Endothelial cell of umbilical vein (primary cell): ENCODE results near the gene RABEPK. TPM values are rescaled to one million over a fixed set of nuclear protein-coding genes. Genes with fewer than 3 reads are reported as not detected.
"Not testable (repeated sequence)": the region's sequence is repeated elsewhere in the genome, so short reads cannot be mapped to it uniquely, and the experiment has no call there.

Source experiments
- BruUV-seq: library from RNA; stranded (reverse); fragments of 400-500 nt; replicated peaks from 2 replicates; lab custom pipeline; 2021; lab: Mats Ljungman, UMichigan
- CTCF ChIA-PET: fragments of 300-600, 350-600 bp; sonication (Branson Sonifier 250); formaldehyde crosslinking; loops from one replicate; lab custom pipeline; 2021; ENCODE audit warnings: antibody characterized with exemption, inconsistent platforms; lab: Charles Lee
- POLR2A ChIA-PET: fragments of 300-600, 350-600 bp; sonication (Branson Sonifier 250); formaldehyde crosslinking; loops from one replicate; lab custom pipeline; 2021; ENCODE audit warnings: antibody characterized with exemption, inconsistent platforms; lab: Charles Lee
- DNase-seq: peaks from one replicate; pipeline ENCODE4 v3.0.0-alpha.2; 2011; ENCODE audit warnings: low read depth, low spot score
- FAIRE-seq: peaks from 2 replicates; lab custom pipeline; 2011; peaks lifted over from hg19 to GRCh38; lab: Jason Lieb, UNC
- H2AFZ ChIP-seq: 2 replicates; pipeline ENCODE4 v1.6.0; 2012; ENCODE audit warnings: low read depth, low read length, control low read depth, inconsistent platforms
- H3K27ac ChIP-seq: 2 replicates; pipeline ENCODE4 v1.5.1; 2011; ENCODE audit warnings: low read depth, mild to moderate bottlenecking, control low read depth, low read length, moderate library complexity; ENCODE audit not compliant: insufficient read depth
- H3K27me3 ChIP-seq, 2 experiments: 2 replicates each; pipeline versions ENCODE4 v1.6.0 to v1.6.1; 2011; ENCODE audit warnings: low read length in 2 of 2, mixed read lengths in 1 of 2; ENCODE audit not compliant: control insufficient read depth in 2 of 2, insufficient read depth in 2 of 2
- H3K36me3 ChIP-seq, 2 experiments: 2 replicates in 1 of 2; 3 replicates in 1 of 2; pipeline ENCODE4 v1.5.1; 2011; ENCODE audit warnings: low read length in 2 of 2, mild to moderate bottlenecking in 1 of 2, moderate library complexity in 1 of 2; ENCODE audit not compliant: control insufficient read depth in 2 of 2, insufficient read depth in 2 of 2; ENCODE audit errors: extremely low read depth in 1 of 2
- H3K4me1 ChIP-seq: 3 replicates; pipeline ENCODE4 v1.5.1; 2011; ENCODE audit warnings: mild to moderate bottlenecking, low read length; ENCODE audit not compliant: control insufficient read depth, insufficient read depth; ENCODE audit errors: extremely low read depth
- H3K4me2 ChIP-seq: 2 replicates; pipeline ENCODE4 v1.6.1; 2011; ENCODE audit warnings: low read length, control low read depth, mixed read lengths; ENCODE audit not compliant: insufficient read depth
- H3K4me3 ChIP-seq, 3 experiments: fragments of 200-600 bp in 1 of 3; sonication (generic), shearing (Covaris generic) in 1 of 3; replicated peaks in 1 of 3; 2 replicates each; pipeline ENCODE4 v1.5.1; 2011 to 2016; ENCODE audit warnings: control low read depth in 3 of 3, low read length in 3 of 3, mild to moderate bottlenecking in 2 of 3, inconsistent platforms in 1 of 3, low read depth in 1 of 3, moderate library complexity in 1 of 3; ENCODE audit not compliant: insufficient read depth in 1 of 3
- H3K79me2 ChIP-seq: 2 replicates; pipeline ENCODE4 v1.6.0; 2012; ENCODE audit warnings: low read length, inconsistent platforms; ENCODE audit not compliant: control insufficient read depth, insufficient read depth
- H3K9ac ChIP-seq: replicated peaks from 2 replicates; pipeline ENCODE3; 2011; ENCODE audit warnings: low read length, control low read depth; ENCODE audit not compliant: insufficient read depth; ENCODE audit errors: extremely low read depth
- H3K9me1 ChIP-seq: replicated peaks from 3 replicates; pipeline ENCODE4 v1.6.0; 2011; ENCODE audit warnings: mild to moderate bottlenecking, low read length; ENCODE audit not compliant: control insufficient read depth, insufficient read depth; ENCODE audit errors: extremely low read depth
- H3K9me3 ChIP-seq: replicated peaks from 2 replicates; pipeline ENCODE4 v1.5.1; 2012; ENCODE audit warnings: low read length, inconsistent platforms; ENCODE audit not compliant: control insufficient read depth, insufficient read depth
- H4K20me1 ChIP-seq: replicated peaks from 2 replicates; pipeline ENCODE3; 2011; ENCODE audit warnings: mild to moderate bottlenecking, low read length; ENCODE audit not compliant: control insufficient read depth, insufficient read depth; ENCODE audit errors: extremely low read depth
- EZH2 ChIP-seq: IDR thresholded peaks from 2 replicates; pipeline ENCODE4 v1.6.1; 2012; ENCODE audit warnings: borderline replicate concordance, low read depth, mild to moderate bottlenecking, moderate library complexity, low read length, inconsistent platforms; ENCODE audit not compliant: severe bottlenecking
- FOS ChIP-seq: IDR thresholded peaks from 2 replicates; pipeline ENCODE4 v1.6.1; 2011; ENCODE audit warnings: mild to moderate bottlenecking, low read length, moderate library complexity, borderline replicate concordance; ENCODE audit not compliant: insufficient read depth
- GATA2 ChIP-seq: IDR thresholded peaks from 2 replicates; pipeline ENCODE4 v1.7.0; 2011; ENCODE audit warnings: low read depth, mild to moderate bottlenecking, moderate library complexity, mixed read lengths, low read length; ENCODE audit not compliant: insufficient read length, insufficient read depth
- JUN ChIP-seq: IDR thresholded peaks from 2 replicates; pipeline ENCODE4 v1.6.1; 2011; ENCODE audit warnings: borderline replicate concordance, low read depth; ENCODE audit not compliant: insufficient read length, insufficient read depth
- MYC ChIP-seq: IDR thresholded peaks from one replicate; pipeline ENCODE4 v1.6.1; 2011; ENCODE audit warnings: mild to moderate bottlenecking, low read depth, low read length
- POLR2A ChIP-seq: IDR thresholded peaks from 2 replicates; pipeline ENCODE4 v1.6.1; 2012; ENCODE audit warnings: low read depth, mild to moderate bottlenecking, control low read depth, low read length
- POLR2AphosphoS5 ChIP-seq: IDR thresholded peaks from 2 replicates; pipeline ENCODE4 v1.6.1; 2012; ENCODE audit warnings: low read depth, mild to moderate bottlenecking, control low read depth, low read length, moderate library complexity; ENCODE audit not compliant: insufficient read depth
- dilution Hi-C: fragments of 300-500 bp; cut with MboI; formaldehyde crosslinking; loops from one replicate; pipeline ENCODE4 v1.15.0; 2019; ENCODE audit warnings: low sequenced_read_pairs; ENCODE audit not compliant: extremely low pct_ligation_motif_present
- intact Hi-C: fragments of 100-400 bp; cut with micrococcal nuclease; formaldehyde crosslinking; loops from one replicate; pipeline ENCODE4 v1.10.0; 2022
- polyA plus RNA-seq, 4 experiments: library from polyadenylated mRNA; depleted of rRNA in 3 of 4; stranded (reverse) in 3 of 4; unstranded in 1 of 4; fragments of >200 nt; gene quantifications; 2 replicates each; pipeline versions ENCODE4 v1.2.1 to v1.2.3, GENCODE V29; 2011 to 2012; ENCODE audit warnings: missing spikeins in 1 of 4
- total RNA-seq: library from RNA; stranded (reverse); gene quantifications from 2 replicates; pipeline ENCODE4 v1.2.3, GENCODE V29; 2021
- TF ChIP-seq, protein P1 (sequence below): IDR thresholded peaks from 2 replicates; pipeline ENCODE4 v1.6.1; 2011; ENCODE audit not compliant: insufficient read depth, insufficient read length
- TF ChIP-seq, protein P2 (sequence below), 2 donors: IDR thresholded peaks; 1 replicate in 1 of 2; 2 replicates in 1 of 2; pipeline ENCODE4 v1.5.1; 2011; ENCODE audit warnings: low read length in 2 of 2, mild to moderate bottlenecking in 2 of 2, moderate library complexity in 2 of 2, control low read depth in 1 of 2, inconsistent platforms in 1 of 2, low read depth in 1 of 2; ENCODE audit not compliant: insufficient read depth in 1 of 2; ENCODE audit errors: extremely low read depth in 1 of 2

The RABEPK gene
- total and polyA plus RNA-seq, 2 donors (not counting 3 experiments of a cell fraction or from before 2014, with no cell fraction given): 18.2 to 23.0 TPM

DNA sequence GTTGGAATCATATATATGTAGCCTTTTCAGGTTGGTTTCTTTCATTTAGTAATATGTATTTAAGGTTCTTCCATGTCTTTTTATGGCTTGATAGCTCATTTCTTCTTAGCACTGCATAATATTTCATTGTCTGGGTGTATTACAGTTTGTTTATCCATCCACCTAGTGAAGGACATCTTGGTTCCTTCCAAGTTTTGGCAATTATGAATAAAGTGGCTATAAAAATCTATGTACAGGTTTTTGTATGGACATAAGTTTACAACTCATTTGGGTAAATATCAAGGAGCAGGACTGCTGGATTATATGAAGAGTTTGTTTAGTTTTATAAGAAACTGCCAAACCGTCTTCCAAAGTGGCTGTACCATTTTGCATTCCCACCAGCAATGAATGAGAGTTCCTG lies 22.5 kb upstream of the RABEPK start:
- no TSS peak for BruUV-seq
- peaks cover 6% of the 10 kb centered on the region for H3K4me1 ChIP-seq
- dilution Hi-C loops: no loop called here
- no peak overlapping the region for H3K4me3 ChIP-seq
- no peak for FAIRE-seq
- no peaks in the 10 kb centered on the region for H3K9me1 ChIP-seq
- H3K27ac ChIP-seq: no peak overlapping the region
- no peak for DNase-seq
- TF ChIP-seq GATA2: no peak
- no peak for TF ChIP-seq EZH2
- TF ChIP-seq, protein P1, sequence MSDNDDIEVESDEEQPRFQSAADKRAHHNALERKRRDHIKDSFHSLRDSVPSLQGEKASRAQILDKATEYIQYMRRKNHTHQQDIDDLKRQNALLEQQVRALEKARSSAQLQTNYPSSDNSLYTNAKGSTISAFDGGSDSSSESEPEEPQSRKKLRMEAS: no peak
- TF ChIP-seq FOS: no peak
- no peak for TF ChIP-seq JUN
- no peak for TF ChIP-seq POLR2A
- TF ChIP-seq MYC: no peak
- TF ChIP-seq, protein P2, sequence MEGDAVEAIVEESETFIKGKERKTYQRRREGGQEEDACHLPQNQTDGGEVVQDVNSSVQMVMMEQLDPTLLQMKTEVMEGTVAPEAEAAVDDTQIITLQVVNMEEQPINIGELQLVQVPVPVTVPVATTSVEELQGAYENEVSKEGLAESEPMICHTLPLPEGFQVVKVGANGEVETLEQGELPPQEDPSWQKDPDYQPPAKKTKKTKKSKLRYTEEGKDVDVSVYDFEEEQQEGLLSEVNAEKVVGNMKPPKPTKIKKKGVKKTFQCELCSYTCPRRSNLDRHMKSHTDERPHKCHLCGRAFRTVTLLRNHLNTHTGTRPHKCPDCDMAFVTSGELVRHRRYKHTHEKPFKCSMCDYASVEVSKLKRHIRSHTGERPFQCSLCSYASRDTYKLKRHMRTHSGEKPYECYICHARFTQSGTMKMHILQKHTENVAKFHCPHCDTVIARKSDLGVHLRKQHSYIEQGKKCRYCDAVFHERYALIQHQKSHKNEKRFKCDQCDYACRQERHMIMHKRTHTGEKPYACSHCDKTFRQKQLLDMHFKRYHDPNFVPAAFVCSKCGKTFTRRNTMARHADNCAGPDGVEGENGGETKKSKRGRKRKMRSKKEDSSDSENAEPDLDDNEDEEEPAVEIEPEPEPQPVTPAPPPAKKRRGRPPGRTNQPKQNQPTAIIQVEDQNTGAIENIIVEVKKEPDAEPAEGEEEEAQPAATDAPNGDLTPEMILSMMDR (IDR thresholded peaks at IDR 0.05; ENCODE audit: extremely low read depth in 1 of 2, insufficient read depth in 1 of 2, low read depth in 1 of 2, low read length in 2 of 2): no peak
- TF ChIP-seq POLR2AphosphoS5: no peak
- no peak overlapping the region for H3K9ac ChIP-seq
- no peaks in the 10 kb centered on the region for H3K36me3 ChIP-seq
- no peaks in the 10 kb centered on the region for H3K9me3 ChIP-seq
- H3K4me2 ChIP-seq: no peak overlapping the region
- peaks cover 81% of the 10 kb centered on the region for H3K79me2 ChIP-seq
- no peaks in the 10 kb centered on the region for H3K27me3 ChIP-seq
- ChIA-PET CTCF (no interaction called here), POLR2A (no interaction called here)
- peaks cover 2% of the 10 kb centered on the region for H4K20me1 ChIP-seq
- intact Hi-C loops: no loop called here
- H2AFZ ChIP-seq: no peak overlapping the region

DNA sequence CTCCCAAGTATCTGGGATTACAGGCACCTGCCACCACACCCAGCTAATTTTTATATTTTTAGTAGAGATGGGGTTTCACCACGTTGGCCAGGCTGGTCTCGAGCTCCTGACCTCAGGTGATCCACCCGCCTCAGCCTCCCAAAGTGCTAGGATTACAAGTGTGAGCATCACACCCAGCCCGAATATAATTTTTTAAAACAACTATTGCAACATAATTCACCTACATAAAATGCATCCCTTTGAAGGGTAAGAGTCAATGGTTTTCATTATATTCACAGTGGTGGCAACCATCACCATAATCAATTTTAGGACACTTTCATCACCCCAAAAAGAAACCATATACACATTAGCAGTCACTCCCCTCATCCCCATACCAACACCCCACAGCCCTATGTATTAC lies 20.6 kb upstream of the RABEPK start:
- H3K9ac ChIP-seq, H3K36me3 ChIP-seq, H3K9me3 ChIP-seq, H3K27me3 ChIP-seq, FAIRE-seq, H3K9me1 ChIP-seq, H3K4me3 ChIP-seq, H3K27ac ChIP-seq, DNase-seq, H3K4me2 ChIP-seq, H4K20me1 ChIP-seq, POLR2A ChIA-PET, dilution Hi-C loops, H2AFZ ChIP-seq, intact Hi-C loops, BruUV-seq, CTCF ChIA-PET: not testable (repeated sequence)
- peaks cover 15% of the 10 kb centered on the region for H3K4me1 ChIP-seq
- H3K79me2 ChIP-seq: peaks cover 81% of the 10 kb centered on the region
